Measurements from ENCODE around the gene ARAP2.

DNA sequence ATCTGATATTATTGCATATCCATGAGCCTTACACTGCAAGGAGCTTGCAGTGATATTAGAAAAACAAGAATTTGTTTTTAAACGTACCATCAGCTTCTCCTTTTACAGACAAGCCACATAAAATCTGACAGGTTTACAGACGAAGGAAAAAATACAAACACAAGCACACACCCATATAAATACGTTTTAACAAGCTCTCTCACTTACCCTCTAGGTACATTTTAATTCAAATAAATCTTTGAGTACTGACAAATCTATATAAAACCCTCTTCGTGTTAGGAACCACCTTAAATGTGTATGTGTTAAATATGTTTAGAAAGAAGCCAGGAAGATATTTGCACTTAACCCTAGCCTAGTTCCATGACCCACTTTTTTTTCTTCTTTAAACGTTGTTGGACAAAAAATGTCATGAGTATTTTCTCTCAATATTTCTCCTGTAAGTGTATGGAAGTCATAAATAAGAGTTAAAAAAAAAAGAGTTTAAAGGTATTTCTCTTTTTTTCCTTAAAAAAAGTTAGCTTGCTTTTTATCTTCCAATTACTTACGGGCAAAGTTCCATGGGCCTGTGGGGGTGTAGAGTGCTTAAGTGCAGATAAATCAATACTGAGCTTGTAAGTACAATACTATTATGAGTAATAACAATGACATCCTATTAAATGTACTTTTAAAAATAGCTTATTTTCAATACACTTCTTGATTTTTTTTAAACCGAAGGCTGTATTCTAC is 1.5 kb downstream of the ARAP2 start:
- no peak for TF ChIP-seq POLR2A (IDR thresholded peaks at IDR 0.05; ENCODE audit: borderline replicate concordance, extremely low read depth, insufficient read depth, insufficient read length)
- TF ChIP-seq, protein P1, sequence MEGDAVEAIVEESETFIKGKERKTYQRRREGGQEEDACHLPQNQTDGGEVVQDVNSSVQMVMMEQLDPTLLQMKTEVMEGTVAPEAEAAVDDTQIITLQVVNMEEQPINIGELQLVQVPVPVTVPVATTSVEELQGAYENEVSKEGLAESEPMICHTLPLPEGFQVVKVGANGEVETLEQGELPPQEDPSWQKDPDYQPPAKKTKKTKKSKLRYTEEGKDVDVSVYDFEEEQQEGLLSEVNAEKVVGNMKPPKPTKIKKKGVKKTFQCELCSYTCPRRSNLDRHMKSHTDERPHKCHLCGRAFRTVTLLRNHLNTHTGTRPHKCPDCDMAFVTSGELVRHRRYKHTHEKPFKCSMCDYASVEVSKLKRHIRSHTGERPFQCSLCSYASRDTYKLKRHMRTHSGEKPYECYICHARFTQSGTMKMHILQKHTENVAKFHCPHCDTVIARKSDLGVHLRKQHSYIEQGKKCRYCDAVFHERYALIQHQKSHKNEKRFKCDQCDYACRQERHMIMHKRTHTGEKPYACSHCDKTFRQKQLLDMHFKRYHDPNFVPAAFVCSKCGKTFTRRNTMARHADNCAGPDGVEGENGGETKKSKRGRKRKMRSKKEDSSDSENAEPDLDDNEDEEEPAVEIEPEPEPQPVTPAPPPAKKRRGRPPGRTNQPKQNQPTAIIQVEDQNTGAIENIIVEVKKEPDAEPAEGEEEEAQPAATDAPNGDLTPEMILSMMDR (IDR thresholded peaks at IDR 0.05 in 2 of 3, conservative IDR thresholded peaks at IDR 0.05 in 1 of 3; ENCODE audit: borderline replicate concordance in 1 of 3, insufficient read depth in 1 of 3, low read depth in 2 of 3, low read length in 2 of 3), result no peak
- TF ChIP-seq RAD21 (IDR thresholded peaks at IDR 0.05; ENCODE audit: low read depth), result no peak
- TF ChIP-seq JUND (IDR thresholded peaks at IDR 0.05), result no peak
- TF ChIP-seq ZNF274 (IDR thresholded peaks at IDR 0.05; ENCODE audit: low read depth, low read length), result no peak
- no peak for TF ChIP-seq SRF (IDR thresholded peaks at IDR 0.05; ENCODE audit: low read depth)
- no peak for TF ChIP-seq POLR2AphosphoS5 (IDR thresholded peaks at IDR 0.05; ENCODE audit: low read depth, low read length)

Data from HCT116 (cell line).